Measurements from ENCODE around the gene CX3CR1. TPM values are rescaled to one million over a fixed set of nuclear protein-coding genes. Genes with fewer than 3 reads are reported as not detected.

The CX3CR1 gene
- total RNA-seq, 1 experiment from 2014 or later = not detected

GRCh38 chr3:39213613-39214012, 66.2 kb downstream of the CX3CR1 start:
- ChIA-PET POLR2A (no interaction called here), CTCF (interaction anchor here (0.7 kb wide), 1 partner anchor 75 kb away, joined by 3 read pairs; no protein-coding TSS in a partner anchor)
- BruUV-seq (replicated peaks) = no TSS peak
- Histone ChIP-seq H3K4me1 (ENCODE audit: control insufficient read depth, insufficient read depth, low read length) (no peaks in the 10 kb centered on the region), H3K9me3 (ENCODE audit: control insufficient read depth, insufficient read depth, low read depth, low read length) (no peaks in the 10 kb centered on the region), H3K4me3 (ENCODE audit: low read depth in 2 of 2, low read length in 2 of 2) (no peak overlapping the region), H3K36me3 (ENCODE audit: control insufficient read depth, insufficient read depth, low read length) (no peaks in the 10 kb centered on the region), H3K27me3 (ENCODE audit: control insufficient read depth, insufficient read depth, low read length) (no peaks in the 10 kb centered on the region), H3K27ac (ENCODE audit: low read length) (no peak overlapping the region)
- in situ Hi-C loops (cut with HindIII; ENCODE audit: low pct_unique_long_range_greater_than_20kb, low sequenced_read_pairs) = no loop called here
- no peak for DNase-seq (ENCODE audit: low read depth, low spot score)
- intact Hi-C loops (cut with micrococcal nuclease; ENCODE audit: unreplicated experiment) = no loop called here
- TF ChIP-seq TCF7L2 (IDR thresholded peaks at IDR 0.05; ENCODE audit: low read depth, low read length) (no peak), POLR2AphosphoS5 (IDR thresholded peaks at IDR 0.05; ENCODE audit: low read depth, low read length) (no peak), REST (IDR thresholded peaks at IDR 0.05; ENCODE audit: insufficient read depth in 1 of 2, low read depth in 2 of 2, low read length in 1 of 2) (no peak), CTCF (IDR thresholded peaks at IDR 0.05) (no peak), SIN3A (IDR thresholded peaks at IDR 0.05; ENCODE audit: borderline replicate concordance, insufficient read depth, low read depth, low read length) (no peak)
- no peak for ATAC-seq

Other genes with a start within 250 kb of the CX3CR1 start
- gene SCN11A, start 228.1 kb downstream of the CX3CR1 start, total RNA-seq (2021; ENCODE audit: unreplicated experiment) = not detected
- 15.7 TPM for gene WDR48, start 228.0 kb downstream of the CX3CR1 start, total RNA-seq (2021; ENCODE audit: unreplicated experiment)
- gene GORASP1, start 172.4 kb downstream of the CX3CR1 start, total RNA-seq (2021; ENCODE audit: unreplicated experiment) = 39.4 TPM
- 7.7 TPM for gene TTC21A, start 172.4 kb downstream of the CX3CR1 start, total RNA-seq (2021; ENCODE audit: unreplicated experiment)
- 4.5 TPM for gene CSRNP1, start 126.4 kb downstream of the CX3CR1 start, total RNA-seq (2021; ENCODE audit: unreplicated experiment)
- not detected for gene XIRP1, start 87.4 kb downstream of the CX3CR1 start, total RNA-seq (2021; ENCODE audit: unreplicated experiment)
- not detected for gene CCR8, start 49.7 kb upstream of the CX3CR1 start, total RNA-seq (2021; ENCODE audit: unreplicated experiment)
- 21.5 TPM for gene SLC25A38, start 103.3 kb upstream of the CX3CR1 start, total RNA-seq (2021; ENCODE audit: unreplicated experiment)
- gene RPSA, start 126.7 kb upstream of the CX3CR1 start, total RNA-seq (2021; ENCODE audit: unreplicated experiment) = 856 TPM
- gene MOBP, start 187.6 kb upstream of the CX3CR1 start, total RNA-seq (2021; ENCODE audit: unreplicated experiment) = not detected

Data from Panc1 (cell line).